ENCODE measurements around the gene DTNA.

The DTNA gene

GRCh38 chr18:34859496-34859895, 149.4 kb downstream of the DTNA start:
- no peak for DNase-seq (ENCODE audit: low read depth in 2 of 2)

GRCh38 chr18:34862561-34862960, 152.5 kb downstream of the DTNA start:
- DNase-seq (ENCODE audit: low read depth in 2 of 2) = no peak

GRCh38 chr18:34863702-34864101, 153.6 kb downstream of the DTNA start:
- no peak for DNase-seq (ENCODE audit: low read depth in 2 of 2)

DNA sequence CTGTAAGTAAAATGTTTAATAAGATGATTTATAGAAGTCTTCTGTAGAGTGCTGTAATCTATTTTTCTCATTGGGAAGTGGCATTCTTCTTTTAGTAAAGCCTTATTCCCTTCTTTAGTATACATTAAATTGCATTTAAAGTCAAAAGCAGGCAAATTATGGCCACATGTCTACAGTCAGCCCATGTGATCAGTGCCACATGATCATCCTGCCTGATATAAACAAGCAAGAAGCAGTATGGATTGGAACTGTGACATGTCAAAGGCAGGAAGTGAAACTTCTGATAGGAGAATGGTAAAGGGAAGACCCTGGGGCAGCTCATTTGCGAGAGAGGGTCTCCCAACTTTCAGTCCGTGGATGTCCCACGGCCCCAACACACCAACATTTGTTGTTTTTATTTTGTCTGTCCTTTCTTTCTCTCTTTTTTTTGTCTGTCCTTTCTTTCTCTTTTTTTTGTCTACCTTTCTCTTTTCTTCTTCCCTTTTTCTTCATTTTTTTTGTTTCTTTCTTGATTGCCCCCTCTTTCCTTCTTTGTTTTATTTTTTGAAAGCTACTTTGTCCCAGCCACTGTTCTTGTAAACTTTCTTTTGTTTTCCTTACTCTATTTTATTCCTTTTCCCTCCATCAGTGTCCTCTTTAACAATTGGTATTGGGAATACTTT, 154.9 kb downstream of the DTNA start:
- no peak for DNase-seq (ENCODE audit: low read depth in 2 of 2)

GRCh38 chr18:34866310-34866709, 156.2 kb downstream of the DTNA start:
- DNase-seq (ENCODE audit: low read depth in 2 of 2) = no peak

DNA sequence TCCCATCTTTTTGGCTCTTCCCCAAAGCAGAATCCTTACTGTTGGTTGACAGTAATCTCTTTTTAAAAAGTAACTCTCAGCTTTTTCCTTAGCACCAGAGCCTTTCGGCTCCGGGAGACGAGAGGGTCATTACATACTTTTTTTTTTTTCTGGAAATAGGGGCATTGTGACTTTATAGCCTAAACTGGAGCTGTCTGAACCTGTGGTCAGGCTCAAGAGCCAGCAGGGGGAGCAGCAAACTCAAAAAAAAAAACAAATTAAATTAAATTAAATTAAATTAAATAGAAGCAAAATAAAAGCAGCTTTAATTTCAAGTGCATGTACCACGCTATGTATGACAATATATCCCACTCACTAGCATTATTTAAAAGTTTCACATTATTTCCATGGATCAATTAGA, 156.6 kb downstream of the DTNA start:
- DNase-seq (ENCODE audit: low read depth in 2 of 2) = no peak

DNA sequence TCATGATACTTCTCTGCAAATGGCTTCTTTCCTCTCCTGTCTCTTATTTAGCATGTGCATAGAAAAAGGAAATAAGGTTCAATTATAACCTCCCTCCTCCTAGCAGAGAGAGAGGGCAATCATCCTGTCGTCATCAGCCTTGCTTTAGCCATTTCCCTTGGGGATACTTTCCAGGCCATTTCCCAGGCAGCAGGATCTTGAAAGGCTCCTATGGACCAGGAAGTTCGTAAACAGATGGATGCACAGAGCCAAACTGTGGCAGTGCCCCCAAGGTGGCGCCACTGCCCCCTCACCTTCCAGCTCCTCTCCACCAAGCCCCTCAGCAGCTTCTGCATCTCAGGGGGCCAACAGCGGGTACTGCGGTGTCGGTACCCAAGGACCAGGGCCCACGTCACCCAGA, 157.4 kb downstream of the DTNA start:
- DNase-seq (ENCODE audit: low read depth in 2 of 2) = no peak

GRCh38 chr18:34870555-34871310, 160.6 kb downstream of the DTNA start:
- no peak for DNase-seq (ENCODE audit: low read depth in 2 of 2)

- no peak for DNase-seq (ENCODE audit: low read depth in 2 of 2)
These were observed 161.3 kb downstream of the DTNA start for GRCh38 chr18:34871435-34871834.

GRCh38 chr18:34872066-34872465, 162.0 kb downstream of the DTNA start:
- DNase-seq (ENCODE audit: low read depth in 2 of 2) = no peak

DNA sequence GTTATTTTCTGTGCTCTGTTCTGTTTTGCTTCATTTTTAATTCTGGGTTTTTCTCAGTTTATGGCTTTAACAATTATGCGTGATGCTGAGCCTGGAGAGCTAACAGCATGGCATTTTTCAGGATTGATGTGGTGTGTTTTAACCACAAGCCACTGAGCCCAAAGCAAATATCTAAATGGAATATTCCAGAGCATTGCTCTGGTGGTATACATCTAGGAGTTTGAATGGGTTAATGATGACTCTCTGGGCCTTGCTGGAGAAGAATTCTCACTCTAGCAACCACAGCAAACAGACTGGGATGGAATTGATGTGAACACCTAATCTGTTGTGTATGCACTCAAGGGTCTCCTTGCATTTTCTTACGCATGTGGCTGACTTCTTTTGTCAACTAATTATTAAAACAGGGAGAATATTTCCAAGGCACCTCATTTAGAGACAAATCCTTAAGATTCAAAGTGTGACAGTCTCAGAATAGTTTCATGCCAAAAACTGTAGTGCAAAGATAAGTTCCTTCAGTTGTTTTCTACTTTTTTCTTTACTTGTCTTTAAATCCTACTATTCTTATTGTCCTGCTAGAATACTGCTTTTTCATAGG, 164.0 kb downstream of the DTNA start:
- no peak for DNase-seq (ENCODE audit: low read depth in 2 of 2)

- DNase-seq (ENCODE audit: low read depth in 2 of 2) = no peak
These were observed 165.1 kb downstream of the DTNA start for GRCh38 chr18:34875150-34875549.

- DNase-seq (ENCODE audit: low read depth in 2 of 2) = no peak
These were observed 170.3 kb downstream of the DTNA start for GRCh38 chr18:34880403-34880802.

GRCh38 chr18:34880882-34881834, 171.1 kb downstream of the DTNA start:
- no peak for DNase-seq (ENCODE audit: low read depth in 2 of 2)

- DNase-seq (ENCODE audit: low read depth in 2 of 2) = no peak
These were observed 174.3 kb downstream of the DTNA start for GRCh38 chr18:34884436-34884835.

- no peak for DNase-seq (ENCODE audit: low read depth in 2 of 2)
These were observed 176.1 kb downstream of the DTNA start for GRCh38 chr18:34886177-34886576.

DNA sequence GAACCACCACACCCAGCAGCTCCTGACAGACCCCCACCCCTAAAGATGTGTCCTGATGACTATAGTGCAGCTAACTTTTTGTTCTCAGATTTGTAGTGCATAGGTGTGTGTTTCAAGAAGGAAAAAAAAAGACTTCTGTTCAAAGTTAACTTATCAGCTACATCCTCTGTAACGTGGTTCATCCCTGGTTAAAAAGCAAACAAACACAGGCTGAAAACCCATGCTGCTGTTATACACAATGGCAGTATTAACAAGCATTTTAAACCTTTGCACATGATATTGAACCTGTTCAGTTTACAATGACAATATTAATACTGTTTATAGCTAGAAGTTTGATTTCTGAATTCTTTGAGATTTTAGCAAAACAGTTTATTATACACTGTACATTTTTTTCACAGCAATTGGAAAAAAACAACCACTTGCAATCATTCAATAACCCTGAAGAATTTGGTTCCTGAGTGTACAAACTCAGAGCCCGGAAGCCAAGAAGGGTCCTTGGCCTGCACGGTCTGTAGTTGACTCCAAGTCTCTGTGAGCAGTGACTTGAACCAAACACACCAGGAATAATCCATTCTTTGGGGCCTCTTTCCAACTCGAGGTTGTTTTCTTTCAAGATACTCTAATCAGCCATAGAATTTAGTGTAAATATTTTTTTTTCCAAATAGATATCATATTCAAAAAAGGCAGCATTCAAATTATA, 177.9 kb downstream of the DTNA start:
- no peak for DNase-seq (ENCODE audit: low read depth in 2 of 2)

- DNase-seq (ENCODE audit: low read depth in 2 of 2) = no peak
These were observed 180.5 kb downstream of the DTNA start for GRCh38 chr18:34890486-34891085.

- DNase-seq (ENCODE audit: low read depth in 2 of 2) = no peak
These were observed 182.3 kb downstream of the DTNA start for GRCh38 chr18:34892379-34892778.

- DNase-seq (ENCODE audit: low read depth in 2 of 2) = no peak
These were observed 183.1 kb downstream of the DTNA start for GRCh38 chr18:34893239-34893638.

DNA sequence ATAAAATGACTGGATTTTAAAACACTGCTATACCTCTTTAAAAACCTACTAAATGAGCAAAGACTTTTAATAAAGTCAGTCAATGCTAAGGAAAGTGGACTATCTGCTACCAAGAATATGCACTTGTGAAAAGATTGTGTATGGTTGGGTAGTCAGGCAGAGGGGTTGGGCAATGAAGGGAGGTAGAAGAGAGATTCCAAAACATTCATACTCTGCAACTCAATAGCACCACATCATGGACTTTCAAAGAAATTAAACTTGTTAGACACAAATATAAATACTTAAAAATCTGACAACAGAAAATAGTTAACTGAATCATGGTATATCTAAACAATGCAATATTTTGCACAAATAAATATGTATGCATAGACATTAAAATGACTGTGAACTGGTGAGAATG, 191.2 kb downstream of the DTNA start:
- no peak for DNase-seq (ENCODE audit: low read depth in 2 of 2)
